H9 (cell line): ENCODE results near the gene TNFRSF17. TPM values are rescaled to one million over a fixed set of nuclear protein-coding genes. Genes with fewer than 3 reads are reported as not detected.

Experiments used
- DNase-seq: peaks from one replicate; pipeline ENCODE4 v3.0.0-alpha.2; 2017
- H2AFZ ChIP-seq: one replicate; pipeline ENCODE4 v1.6.1; 2013; ENCODE audit warnings: mild to moderate bottlenecking, low read length, control low read depth, moderate library complexity
- H2AK5ac ChIP-seq: 2 replicates; pipeline ENCODE4 v1.6.1; 2013; ENCODE audit warnings: low read length, control low read depth, mixed read lengths; ENCODE audit not compliant: insufficient read length
- H2BK120ac ChIP-seq: one replicate; pipeline ENCODE4 v1.6.1; 2013; ENCODE audit warnings: low read depth, mild to moderate bottlenecking, low read length, control low read depth, inconsistent platforms; ENCODE audit not compliant: poor library complexity, severe bottlenecking
- H2BK12ac ChIP-seq: 2 replicates; pipeline ENCODE4 v1.6.1; 2013; ENCODE audit warnings: low read length, control low read depth, mixed read lengths, low read depth; ENCODE audit not compliant: insufficient read length
- H2BK15ac ChIP-seq: 2 replicates; pipeline ENCODE4 v1.6.1; 2013; ENCODE audit warnings: low read depth, low read length, control low read depth
- H2BK20ac ChIP-seq: one replicate; pipeline ENCODE4 v1.6.1; 2013; ENCODE audit warnings: low read depth, mild to moderate bottlenecking, low read length, control low read depth, inconsistent platforms; ENCODE audit not compliant: poor library complexity, severe bottlenecking
- H2BK5ac ChIP-seq: 2 replicates; pipeline ENCODE4 v1.6.1; 2013; ENCODE audit warnings: low read length, control low read depth, mixed read lengths; ENCODE audit not compliant: insufficient read length
- H3K14ac ChIP-seq: 2 replicates; pipeline ENCODE4 v1.6.1; 2013; ENCODE audit warnings: low read length, control low read depth; ENCODE audit not compliant: insufficient read depth
- H3K18ac ChIP-seq: 2 replicates; pipeline ENCODE4 v1.6.1; 2013; ENCODE audit warnings: low read depth, mild to moderate bottlenecking, mixed read lengths, low read length, control low read depth; ENCODE audit not compliant: insufficient read length
- H3K23ac ChIP-seq: 2 replicates; pipeline ENCODE4 v1.6.1; 2013; ENCODE audit warnings: low read length, control low read depth, mixed read lengths, low read depth; ENCODE audit not compliant: insufficient read length
- H3K23me2 ChIP-seq: 2 replicates; pipeline ENCODE4 v1.6.1; 2013; ENCODE audit warnings: low read depth, mild to moderate bottlenecking, mixed read lengths, low read length, control low read depth; ENCODE audit not compliant: insufficient read length, poor library complexity, severe bottlenecking
- H3K27ac ChIP-seq: 2 replicates; pipeline ENCODE4 v1.5.1; 2013; ENCODE audit warnings: low read length, control low read depth, mixed read lengths, low read depth; ENCODE audit not compliant: insufficient read length
- H3K27me3 ChIP-seq: 2 replicates; pipeline ENCODE4 v1.6.1; 2013; ENCODE audit warnings: low read length, control low read depth, inconsistent platforms; ENCODE audit not compliant: insufficient read depth
- H3K4ac ChIP-seq: 2 replicates; pipeline ENCODE4 v1.6.1; 2013; ENCODE audit warnings: low read depth, mild to moderate bottlenecking, control low read depth, inconsistent platforms, low read length, moderate library complexity
- H3K4me1 ChIP-seq: 2 replicates; pipeline ENCODE4 v1.6.1; 2013; ENCODE audit warnings: low read length, control low read depth, inconsistent platforms; ENCODE audit not compliant: insufficient read depth
- H3K4me2 ChIP-seq: 2 replicates; pipeline ENCODE4 v1.6.1; 2013; ENCODE audit warnings: low read length, control low read depth, mixed read lengths; ENCODE audit not compliant: insufficient read length, insufficient read depth
- H3K56ac ChIP-seq: 2 replicates; pipeline ENCODE4 v1.6.1; 2013; ENCODE audit warnings: low read depth, mild to moderate bottlenecking, mixed read lengths, low read length, control low read depth; ENCODE audit not compliant: insufficient read length
- H3K79me1 ChIP-seq: 2 replicates; pipeline ENCODE4 v1.6.1; 2013; ENCODE audit warnings: low read depth, mild to moderate bottlenecking, moderate library complexity, low read length, control low read depth, inconsistent platforms; ENCODE audit not compliant: insufficient read depth, poor library complexity, severe bottlenecking
- H3K79me2 ChIP-seq: 2 replicates; pipeline ENCODE4 v1.6.1; 2013; ENCODE audit warnings: low read length, control low read depth, inconsistent platforms; ENCODE audit not compliant: insufficient read depth
- H3K9ac ChIP-seq: 2 replicates; pipeline ENCODE4 v1.6.1; 2013; ENCODE audit warnings: low read length, control low read depth, mixed read lengths; ENCODE audit not compliant: insufficient read length; ENCODE audit errors: extremely low read depth
- H3K9me3 ChIP-seq: one replicate; pipeline ENCODE4 v1.6.1; 2013; ENCODE audit warnings: low read depth, low read length, inconsistent platforms; ENCODE audit not compliant: control insufficient read depth
- H3T11ph ChIP-seq: one replicate; pipeline ENCODE4 v1.6.1; 2013; ENCODE audit warnings: mild to moderate bottlenecking, low read length, control low read depth, inconsistent platforms
- H4K20me1 ChIP-seq: one replicate; pipeline ENCODE4 v1.6.1; 2013; ENCODE audit not compliant: control insufficient read depth, insufficient read length, insufficient read depth
- H4K5ac ChIP-seq: 2 replicates; pipeline ENCODE4 v1.6.1; 2013; ENCODE audit warnings: low read depth, mild to moderate bottlenecking, mixed read lengths, low read length, control low read depth; ENCODE audit not compliant: insufficient read length
- H4K8ac ChIP-seq: replicated peaks from 2 replicates; pipeline ENCODE4 v1.6.1; 2013; ENCODE audit warnings: low read length, control low read depth, mixed read lengths, low read depth; ENCODE audit not compliant: insufficient read length
- H4K91ac ChIP-seq: 2 replicates; pipeline ENCODE4 v1.6.1; 2013; ENCODE audit warnings: low read depth, mild to moderate bottlenecking, moderate library complexity, mixed read lengths, low read length, control low read depth; ENCODE audit not compliant: insufficient read length
- H3K27ac Mint-ChIP-seq, 3 experiments: 2 replicates in 2 of 3; 3 replicates in 1 of 3; pipeline ENCODE4 v1.8.0; 2020 to 2021; ENCODE audit warnings: mixed read lengths in 3 of 3, mild to moderate bottlenecking in 1 of 3, moderate library complexity in 1 of 3
- H3K27me3 Mint-ChIP-seq: 2 replicates; pipeline ENCODE4 v1.8.0; 2021; ENCODE audit warnings: low read depth, mild to moderate bottlenecking, moderate library complexity, mixed read lengths
- H3K36me3 Mint-ChIP-seq, 3 experiments: 2 replicates in 2 of 3; 3 replicates in 1 of 3; pipeline ENCODE4 v1.8.0; 2020 to 2021; ENCODE audit warnings: low read depth in 3 of 3, mixed read lengths in 3 of 3; ENCODE audit not compliant: insufficient read depth in 1 of 3
- H3K4me1 Mint-ChIP-seq, 2 experiments: 2 replicates each; pipeline ENCODE4 v1.8.0; 2020; ENCODE audit warnings: mixed read lengths in 2 of 2
- H3K4me3 Mint-ChIP-seq, 2 experiments: 2 replicates in 1 of 2; 3 replicates in 1 of 2; pipeline ENCODE4 v1.8.0; 2020 to 2021; ENCODE audit warnings: mild to moderate bottlenecking in 2 of 2, mixed read lengths in 2 of 2, moderate library complexity in 1 of 2
- H3K9me3 Mint-ChIP-seq, 2 experiments: 2 replicates in 1 of 2; 3 replicates in 1 of 2; pipeline ENCODE4 v1.8.0; 2020; ENCODE audit warnings: mild to moderate bottlenecking in 2 of 2, mixed read lengths in 2 of 2, moderate library complexity in 1 of 2
- WGBS: extraction: QIAGEN DNeasy Blood & Tissue Kit; methylation state at CpG from one replicate; pipeline ENCODE4 v1.1.7; 2013; ENCODE audit warnings: missing lambda C conversion rate, low lambda C conversion rate, mixed read lengths; ENCODE audit not compliant: insufficient read length; ENCODE audit errors: extremely low coverage; 5-methylcytosine and 5-hydroxymethylcytosine counted together
- total RNA-seq: library from RNA; stranded (reverse); gene quantifications from 2 replicates; pipeline ENCODE4 v1.2.1, GENCODE V29; 2021
- TF ChIP-seq, protein P1 (sequence below): fragments of 200-600 bp; sonication (generic); conservative IDR thresholded peaks from 3 replicates; pipeline ENCODE4 v1.8.0; 2021; ENCODE audit warnings: antibody characterized with exemption, mild to moderate bottlenecking

Gene TNFRSF17
- total RNA-seq, 1 experiment from 2014 or later = not detected

DNA sequence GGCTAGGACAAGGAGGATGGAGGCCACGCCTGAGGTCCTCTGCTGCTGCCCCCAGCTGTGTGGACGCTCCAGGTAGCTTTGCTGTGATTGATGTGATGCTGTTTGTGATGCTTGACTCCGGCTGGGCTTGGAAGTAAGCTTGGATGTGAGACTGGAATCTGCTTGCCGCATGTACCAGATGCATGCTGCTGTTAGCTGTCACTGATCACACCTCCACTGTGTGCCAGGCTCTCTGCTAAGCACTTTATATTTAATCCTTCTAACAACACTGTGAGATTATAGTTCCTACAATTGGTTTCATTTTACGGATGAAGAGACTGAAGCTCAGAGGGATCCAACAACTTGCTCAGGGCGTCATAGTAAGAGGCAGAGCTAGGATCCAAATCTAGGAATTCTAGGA, 35.0 kb downstream of the TNFRSF17 start:
- Histone ChIP-seq H3K9ac (no peak overlapping the region), H3T11ph (no peak overlapping the region), H3K18ac (no peak overlapping the region), H2BK12ac (no peak overlapping the region), H3K79me1 (no peaks in the 10 kb centered on the region), H3K14ac (no peak overlapping the region), H3K4me1 (no peaks in the 10 kb centered on the region), H4K91ac (no peak overlapping the region), H2BK20ac (no peak overlapping the region), H3K4me2 (no peak overlapping the region), H3K27me3 (no peaks in the 10 kb centered on the region), H4K20me1 (no peaks in the 10 kb centered on the region), H3K79me2 (no peaks in the 10 kb centered on the region), H3K27ac (no peak overlapping the region), H2BK15ac (no peak overlapping the region), H3K56ac (no peak overlapping the region), H4K8ac (no peak overlapping the region), H2BK5ac (no peak overlapping the region), H3K9me3 (no peaks in the 10 kb centered on the region), H2BK120ac (no peak overlapping the region), H2AK5ac (no peak overlapping the region), H3K4ac (no peak overlapping the region), H2AFZ (no peak overlapping the region), H3K23ac (no peak overlapping the region), H4K5ac (no peak overlapping the region), H3K23me2 (no peaks in the 10 kb centered on the region)
- no CpG with 5 or more reads among the region's 6 CpGs for WGBS
- no peak for DNase-seq
- Mint-ChIP-seq H3K9me3 (no peaks in the 10 kb centered on the region), H3K4me3 (no peak overlapping the region), H3K27ac (no peak overlapping the region), H3K4me1 (peaks cover 9% of the 10 kb centered on the region in 2 experiments), H3K36me3 (no peaks in the 10 kb centered on the region), H3K27me3 (no peaks in the 10 kb centered on the region)
- TF ChIP-seq, protein P1, sequence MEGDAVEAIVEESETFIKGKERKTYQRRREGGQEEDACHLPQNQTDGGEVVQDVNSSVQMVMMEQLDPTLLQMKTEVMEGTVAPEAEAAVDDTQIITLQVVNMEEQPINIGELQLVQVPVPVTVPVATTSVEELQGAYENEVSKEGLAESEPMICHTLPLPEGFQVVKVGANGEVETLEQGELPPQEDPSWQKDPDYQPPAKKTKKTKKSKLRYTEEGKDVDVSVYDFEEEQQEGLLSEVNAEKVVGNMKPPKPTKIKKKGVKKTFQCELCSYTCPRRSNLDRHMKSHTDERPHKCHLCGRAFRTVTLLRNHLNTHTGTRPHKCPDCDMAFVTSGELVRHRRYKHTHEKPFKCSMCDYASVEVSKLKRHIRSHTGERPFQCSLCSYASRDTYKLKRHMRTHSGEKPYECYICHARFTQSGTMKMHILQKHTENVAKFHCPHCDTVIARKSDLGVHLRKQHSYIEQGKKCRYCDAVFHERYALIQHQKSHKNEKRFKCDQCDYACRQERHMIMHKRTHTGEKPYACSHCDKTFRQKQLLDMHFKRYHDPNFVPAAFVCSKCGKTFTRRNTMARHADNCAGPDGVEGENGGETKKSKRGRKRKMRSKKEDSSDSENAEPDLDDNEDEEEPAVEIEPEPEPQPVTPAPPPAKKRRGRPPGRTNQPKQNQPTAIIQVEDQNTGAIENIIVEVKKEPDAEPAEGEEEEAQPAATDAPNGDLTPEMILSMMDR = no peak
